ENCODE results near the gene DACT2.
"Not testable (repeated sequence)": the region's sequence is repeated elsewhere in the genome, so short reads cannot be mapped to it uniquely, and the experiment has no call there.

Gene DACT2

DNA sequence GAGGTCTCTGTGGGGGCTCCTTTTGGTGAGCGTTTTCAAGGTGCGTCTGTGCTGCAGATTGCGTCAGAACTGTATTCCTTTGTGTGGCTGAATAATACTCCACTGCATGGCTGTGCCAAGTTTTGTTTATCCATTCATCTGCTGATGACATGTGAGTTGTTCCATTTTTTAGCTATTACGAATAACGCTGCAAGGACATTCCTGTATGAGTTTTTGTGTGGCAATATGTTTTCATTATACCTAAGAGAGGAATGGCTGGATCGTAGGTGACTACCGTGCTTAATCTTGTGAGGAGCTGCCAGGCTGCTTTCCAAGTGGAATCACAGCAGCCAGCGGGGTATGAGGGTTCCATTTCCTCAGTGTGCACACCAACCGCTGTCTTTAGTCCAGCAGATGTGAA is 1.1 kb upstream of the DACT2 start:
- DNase-seq: no peak

DNA sequence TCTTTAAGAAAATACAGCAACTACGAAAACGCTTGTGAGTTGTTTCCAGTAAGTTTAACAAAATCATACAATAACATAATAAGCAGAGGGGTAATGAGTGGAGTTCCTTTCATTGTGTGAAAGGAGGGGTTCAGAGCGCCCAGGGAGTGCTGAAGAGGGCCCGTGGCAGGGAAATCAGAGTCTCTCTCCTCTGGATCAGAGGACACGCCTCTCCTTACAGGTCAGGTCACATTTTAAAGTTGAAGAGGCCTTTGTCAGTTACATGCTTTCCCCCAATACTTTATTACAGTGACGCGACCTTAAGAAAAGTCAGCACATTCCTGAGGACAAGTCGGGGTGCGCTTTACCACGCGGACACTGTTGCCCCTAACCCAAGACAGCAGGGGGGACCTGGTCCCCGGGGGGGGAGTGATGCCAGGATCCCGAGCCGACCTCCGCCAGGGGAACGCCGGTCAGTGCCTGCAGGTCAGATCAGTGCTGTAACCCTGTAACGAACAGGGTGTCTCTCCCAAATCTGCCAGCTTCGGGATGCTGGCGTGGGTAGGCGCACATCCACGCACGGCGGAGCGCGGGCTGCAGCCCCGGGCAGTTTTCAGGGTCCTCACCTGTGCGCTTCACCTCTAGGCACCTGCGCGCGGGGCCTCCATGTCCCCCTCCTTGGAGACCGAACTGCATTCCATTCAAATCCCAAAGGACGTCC is 848 bp downstream of the DACT2 start:
- DNase-seq: no peak

DNA sequence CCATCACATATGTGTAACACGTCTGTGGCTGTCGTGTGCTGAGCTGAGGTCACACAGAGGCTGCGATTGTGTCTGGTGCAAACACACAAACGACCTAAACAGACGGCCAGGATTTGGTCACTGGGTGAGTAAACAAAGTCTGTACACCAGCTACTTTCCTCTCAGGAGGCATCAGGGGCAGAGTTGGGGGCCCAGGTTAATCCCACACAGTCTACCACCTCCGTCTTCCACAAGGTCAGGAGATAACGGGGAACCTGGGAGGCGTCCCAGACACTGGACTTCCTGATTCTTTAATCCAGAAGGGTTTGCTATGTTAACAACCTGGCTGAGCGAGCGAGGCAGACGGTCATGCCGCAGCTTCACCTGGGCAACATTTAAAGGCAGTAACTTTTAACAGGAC is 1.5 kb downstream of the DACT2 start:
- DNase-seq: no peak

DNA sequence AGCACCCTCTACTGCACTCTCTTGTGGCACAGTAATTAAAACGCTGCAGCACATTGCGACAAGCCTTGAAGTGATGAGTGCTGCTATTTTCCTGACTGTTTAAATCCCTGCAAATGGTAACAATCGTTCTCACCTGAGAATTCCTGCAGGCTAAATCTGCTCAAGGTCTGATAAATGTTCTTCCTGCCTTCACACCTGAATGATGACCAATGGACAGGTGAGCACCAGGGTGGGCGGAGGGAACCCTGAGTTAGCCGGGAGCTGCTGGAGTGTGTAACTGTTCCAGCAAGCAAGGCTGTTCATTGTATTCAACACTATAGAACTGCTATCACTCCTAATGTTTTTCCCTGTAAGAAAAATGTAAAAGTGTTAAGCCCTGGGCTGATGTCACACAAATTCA is 4.0 kb downstream of the DACT2 start:
- DNase-seq: no peak

DNA sequence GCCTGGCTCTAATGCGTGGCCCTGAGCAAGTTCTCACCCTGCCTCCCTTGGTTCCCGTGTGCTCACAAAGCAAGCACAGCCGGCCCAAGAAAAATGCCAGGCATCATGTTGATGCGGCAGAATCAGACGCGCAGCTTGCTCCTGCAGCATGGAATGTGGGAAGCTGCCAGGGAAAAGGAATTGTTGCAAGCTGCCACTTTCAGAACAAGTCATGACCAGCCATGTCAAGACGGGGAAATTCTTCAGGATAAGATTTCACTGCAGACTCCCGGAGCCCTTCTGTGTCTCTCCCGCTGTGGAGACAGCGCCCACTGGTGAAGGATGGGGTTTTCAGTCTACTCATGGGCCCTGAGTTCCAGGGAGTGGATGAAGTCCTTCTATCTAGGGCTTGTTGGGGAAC is 4.6 kb downstream of the DACT2 start:
- DNase-seq: no peak

DNA sequence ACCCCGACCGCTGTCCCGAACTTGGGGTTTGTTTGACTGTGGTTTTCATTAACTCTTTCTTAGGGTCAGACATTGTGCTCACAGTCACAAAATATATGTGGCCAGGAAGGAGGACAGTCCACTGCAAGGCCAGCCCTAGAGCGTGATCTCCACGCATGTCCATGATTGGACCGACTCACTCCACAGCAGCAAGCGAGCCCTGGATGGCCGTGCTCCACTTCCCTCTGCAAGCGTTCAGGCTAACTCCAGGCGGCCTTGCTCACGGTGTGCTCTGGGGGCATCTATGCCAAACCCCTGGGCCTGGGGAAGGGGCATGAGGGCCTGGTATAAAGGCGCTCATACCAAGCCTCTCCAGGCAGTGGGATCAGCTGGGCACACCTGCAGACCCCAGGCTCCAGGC is 5.6 kb downstream of the DACT2 start:
- DNase-seq: no peak

DNA sequence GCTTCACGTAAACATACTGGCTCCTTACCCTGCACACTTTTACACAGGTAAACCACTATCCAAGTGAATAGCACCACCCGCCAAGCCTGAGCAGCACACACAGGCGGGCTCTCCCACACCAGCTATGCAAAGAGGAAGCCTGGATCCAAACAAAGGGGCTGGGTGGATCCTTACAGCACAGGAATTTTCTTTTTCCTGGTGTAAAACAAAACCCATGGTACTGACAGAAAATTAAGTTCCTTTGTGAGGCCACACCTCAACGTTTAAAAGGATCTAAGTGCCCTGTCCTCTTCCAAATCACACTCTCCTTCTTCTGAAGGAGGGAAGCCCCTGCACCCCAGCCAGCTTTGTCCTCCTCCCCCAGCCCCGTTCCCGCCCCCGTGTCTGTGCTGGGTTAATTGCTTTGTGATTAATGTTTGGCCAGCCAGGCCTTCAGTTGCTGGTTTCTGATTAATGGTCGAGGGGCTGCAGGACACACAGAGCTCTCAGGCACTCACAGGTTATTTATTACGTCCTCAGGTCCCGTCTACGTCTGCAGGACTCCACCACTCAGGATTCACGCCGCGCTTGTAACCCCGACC is 6.1 kb downstream of the DACT2 start:
- no peak for DNase-seq

DNA sequence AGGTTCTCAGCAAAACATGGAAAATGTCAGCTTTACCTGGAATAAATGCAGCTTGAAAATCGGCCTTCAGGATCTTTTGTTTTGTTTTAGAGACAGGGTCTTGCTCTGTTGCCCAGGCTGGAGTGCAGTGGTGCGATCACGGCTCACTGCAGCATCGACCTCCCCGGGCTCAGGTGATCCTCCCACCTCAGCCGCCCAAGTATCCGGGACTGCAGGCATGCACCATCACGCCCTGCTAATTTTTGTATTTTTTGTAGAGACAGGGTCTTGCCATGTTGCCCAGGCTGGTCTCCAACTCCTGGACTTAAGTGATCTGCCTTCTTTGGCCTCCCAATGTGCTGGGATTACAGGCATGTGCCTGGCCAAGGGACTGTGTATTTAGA is 7.5 kb downstream of the DACT2 start:
- DNase-seq: not testable (repeated sequence)

DNA sequence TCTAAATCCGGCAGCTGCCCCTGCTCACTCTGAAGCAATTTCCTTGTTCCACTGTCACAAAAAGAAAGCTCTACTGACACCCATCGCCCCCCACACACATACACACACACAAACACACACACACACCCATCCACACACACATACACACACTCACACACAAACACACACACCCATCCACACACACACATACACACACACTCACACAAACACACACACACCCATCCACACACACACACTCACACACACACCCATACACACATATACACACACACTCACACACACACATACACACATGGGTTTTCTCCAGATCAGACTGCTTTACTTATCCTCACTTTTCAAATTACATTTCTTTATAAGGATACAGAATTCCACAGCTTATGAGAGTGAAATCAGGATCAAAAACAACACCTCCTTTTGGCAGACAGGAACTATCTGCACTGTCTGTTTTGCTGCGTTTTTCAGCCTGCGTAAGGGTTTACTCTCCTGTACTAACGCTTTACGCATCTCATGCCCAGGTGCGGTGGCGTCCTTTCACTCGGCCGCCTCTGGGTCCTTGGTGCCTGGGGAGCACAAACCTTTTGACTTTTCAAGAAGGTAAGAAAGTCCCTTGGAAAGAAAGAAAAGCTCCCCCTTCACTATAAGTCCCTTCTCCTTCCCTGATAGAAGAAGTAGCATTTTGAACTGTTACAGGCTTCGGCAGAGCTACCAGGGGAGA is 8.0 kb downstream of the DACT2 start:
- no peak for DNase-seq

DNA sequence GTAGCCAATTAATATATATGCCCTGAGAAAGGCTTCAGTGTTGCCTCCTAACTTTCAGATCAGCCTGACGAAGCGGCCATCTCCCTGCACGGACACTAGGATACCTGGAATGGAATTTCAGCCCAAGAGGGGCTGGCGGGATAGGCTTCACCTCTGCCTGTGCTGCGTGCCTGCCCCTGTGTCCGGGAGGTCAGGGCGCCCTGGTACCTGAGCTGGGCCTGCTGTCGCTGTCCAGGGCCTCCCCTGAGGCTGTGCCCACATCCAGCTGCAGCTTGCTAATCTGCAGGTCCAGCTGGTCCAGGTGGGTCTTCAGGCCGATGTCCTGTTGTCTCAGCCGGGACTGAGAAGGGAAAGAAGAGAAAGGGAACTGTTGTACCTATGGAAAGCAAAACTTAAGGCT is 8.6 kb downstream of the DACT2 start:
- DNase-seq: no peak

DNA sequence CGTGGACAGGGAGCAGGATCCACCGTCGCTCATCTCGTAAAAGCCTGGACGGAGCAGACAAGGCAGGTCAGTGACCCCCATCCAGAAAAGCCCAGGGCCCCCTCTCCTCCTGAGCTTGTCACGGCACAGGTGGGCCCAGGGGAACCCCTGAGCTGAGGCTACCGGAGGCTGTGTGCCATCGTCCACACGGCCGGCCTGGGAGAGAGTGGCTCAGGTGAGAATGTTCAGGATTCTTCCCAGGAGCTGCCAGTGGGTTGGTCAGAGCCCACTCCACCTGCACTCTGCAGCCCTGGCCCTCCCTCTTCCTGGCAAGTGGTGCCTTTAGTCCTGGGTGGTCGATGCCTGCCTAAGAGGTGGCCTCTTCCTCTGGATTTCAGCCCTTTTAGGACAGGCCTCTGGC is 9.2 kb downstream of the DACT2 start:
- DNase-seq: no peak

DNA sequence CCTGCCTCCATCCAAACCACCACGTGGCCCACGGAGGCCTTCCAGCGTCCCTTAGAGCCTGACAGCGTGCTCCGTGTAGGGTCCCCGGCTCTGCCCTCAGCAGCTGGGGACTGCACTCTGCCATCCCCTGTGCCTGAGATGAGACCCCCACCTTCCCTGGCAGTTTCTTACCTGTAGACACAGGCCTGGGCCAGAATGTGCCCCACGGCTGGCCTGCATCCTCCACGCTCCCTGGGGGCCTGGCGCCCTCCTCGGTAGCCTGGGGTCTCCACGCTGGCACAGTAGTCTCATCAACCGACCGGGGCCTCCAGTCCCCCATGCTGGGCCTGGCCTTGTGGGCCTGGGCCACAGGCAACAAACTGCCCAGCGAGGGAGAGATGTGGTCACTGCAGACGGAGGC is 9.6 kb downstream of the DACT2 start:
- no peak for DNase-seq

DNA sequence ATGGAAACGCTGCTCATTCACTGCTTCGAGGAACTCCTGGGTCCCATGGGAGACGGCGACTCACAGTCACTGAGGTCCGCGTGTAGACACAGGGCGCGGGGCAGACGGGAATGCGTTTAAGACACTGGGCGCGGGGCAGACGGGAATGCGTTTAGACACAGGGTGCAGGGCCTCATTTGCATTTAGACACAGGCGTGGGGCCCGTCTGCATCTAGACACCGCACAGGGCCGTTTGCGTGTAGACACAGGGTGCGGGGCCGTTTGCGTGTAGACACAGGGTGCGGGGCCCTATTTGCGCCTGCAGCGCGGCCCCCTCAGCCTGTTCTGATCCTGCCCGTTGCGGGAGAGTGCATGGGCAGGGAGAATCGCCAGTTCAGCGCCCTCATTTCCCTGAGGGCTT is 10.4 kb downstream of the DACT2 start:
- DNase-seq: no peak

DNA sequence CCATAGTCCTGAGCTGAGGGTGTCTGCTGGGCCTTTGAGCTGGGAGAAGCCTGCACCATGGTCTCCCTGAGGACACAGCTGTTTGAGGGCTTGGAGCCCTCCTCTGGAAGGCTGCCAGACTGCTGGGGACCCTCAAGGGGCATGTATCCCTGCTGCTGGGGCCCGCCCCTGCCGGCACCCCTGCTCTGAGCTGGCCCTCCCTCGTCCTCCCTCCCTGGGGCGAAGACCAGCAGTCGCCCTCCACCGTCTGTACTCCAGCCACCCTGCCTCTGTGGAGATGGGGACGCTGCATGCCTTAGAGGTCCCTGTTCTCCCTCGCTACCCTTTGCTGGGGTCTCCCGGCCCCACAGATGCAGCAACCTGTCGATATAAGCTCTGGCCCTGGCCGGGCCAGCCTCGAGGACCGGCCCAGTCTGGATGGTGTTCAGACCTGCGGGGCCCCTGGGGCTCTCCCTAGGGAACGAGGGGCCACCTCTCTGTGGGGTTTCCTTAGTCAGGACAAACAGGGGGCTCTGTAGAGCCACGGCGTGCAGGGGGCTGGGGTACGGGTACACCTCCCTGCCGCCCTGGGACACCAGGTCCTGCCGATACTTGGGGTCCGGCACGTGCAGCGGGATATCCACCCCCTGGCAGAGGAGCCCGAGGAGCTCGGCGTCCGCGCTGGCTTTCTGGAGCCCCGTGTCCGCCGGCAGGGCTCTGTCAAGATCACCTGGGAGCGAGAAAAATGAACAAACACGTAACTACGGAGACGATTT is 11.0 kb downstream of the DACT2 start:
- DNase-seq: no peak

DNA sequence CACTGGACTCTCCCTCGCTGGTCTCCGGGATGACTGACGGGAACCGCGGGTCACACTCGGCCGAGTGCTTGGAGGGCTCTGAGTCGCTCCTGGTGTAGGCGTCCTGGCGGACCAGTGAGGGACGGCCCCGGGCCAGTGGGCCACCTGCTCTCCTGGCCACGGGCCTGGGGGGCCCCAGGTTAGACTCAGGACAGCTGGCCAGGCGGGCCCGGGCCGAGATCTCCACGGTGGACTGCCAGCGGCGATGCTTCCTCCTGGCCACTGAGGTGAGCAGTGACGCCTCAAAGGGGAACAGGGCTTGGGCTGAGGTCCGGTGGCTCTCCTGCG is 11.9 kb downstream of the DACT2 start:
- no peak for DNase-seq

DNA sequence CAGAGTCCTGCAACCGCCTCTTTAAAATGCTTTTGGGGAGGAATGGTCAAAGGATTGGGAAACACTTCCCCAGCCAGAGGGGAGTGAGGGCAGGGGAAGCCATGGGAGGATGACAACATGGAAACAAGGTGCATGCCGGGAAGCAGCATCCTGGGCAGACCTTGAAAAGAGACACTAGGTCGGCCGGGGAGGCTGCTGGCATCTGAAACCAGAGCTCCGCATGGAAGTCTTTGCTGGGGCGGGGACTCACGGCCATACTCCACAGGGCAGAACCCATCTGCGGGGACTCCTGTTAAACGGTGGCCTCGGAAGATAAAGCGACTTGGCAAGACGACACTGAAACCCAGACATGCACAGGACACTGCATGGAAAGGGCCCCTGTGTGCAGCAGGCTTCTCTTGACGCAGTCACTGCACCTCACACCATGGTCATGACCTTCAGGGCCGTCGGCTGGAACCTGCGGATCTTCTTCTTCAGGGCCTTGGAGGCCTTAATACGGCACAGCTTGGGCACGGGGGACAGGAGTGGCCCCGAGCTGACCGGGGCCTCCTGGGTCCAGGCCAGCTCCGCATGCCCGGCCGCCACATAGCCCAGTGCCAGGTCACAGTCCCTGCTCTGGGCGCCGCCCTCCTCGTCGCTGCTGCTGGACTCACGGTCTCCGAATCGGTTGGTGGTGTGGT is 12.4 kb downstream of the DACT2 start:
- DNase-seq: no peak

DNA sequence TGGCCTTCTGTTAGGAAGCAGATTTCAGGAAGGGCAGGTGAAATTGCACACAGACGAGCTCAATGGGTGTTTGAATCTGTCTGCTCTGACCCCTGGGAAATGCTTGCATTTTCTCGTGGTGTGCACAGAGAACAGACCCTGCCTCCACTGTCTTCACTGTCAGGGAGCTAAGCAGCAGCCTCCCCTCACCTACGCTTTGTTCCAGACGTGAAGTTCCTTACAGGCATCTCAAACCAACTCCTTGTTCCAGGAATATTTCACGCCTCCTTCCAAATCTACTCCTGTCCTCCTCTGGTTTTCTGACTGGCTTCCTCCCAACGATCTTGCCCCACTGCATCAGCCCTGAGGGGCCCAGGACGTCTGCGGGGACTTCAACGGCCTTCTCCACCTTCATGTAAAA is 13.7 kb downstream of the DACT2 start:
- DNase-seq: no peak

DNA sequence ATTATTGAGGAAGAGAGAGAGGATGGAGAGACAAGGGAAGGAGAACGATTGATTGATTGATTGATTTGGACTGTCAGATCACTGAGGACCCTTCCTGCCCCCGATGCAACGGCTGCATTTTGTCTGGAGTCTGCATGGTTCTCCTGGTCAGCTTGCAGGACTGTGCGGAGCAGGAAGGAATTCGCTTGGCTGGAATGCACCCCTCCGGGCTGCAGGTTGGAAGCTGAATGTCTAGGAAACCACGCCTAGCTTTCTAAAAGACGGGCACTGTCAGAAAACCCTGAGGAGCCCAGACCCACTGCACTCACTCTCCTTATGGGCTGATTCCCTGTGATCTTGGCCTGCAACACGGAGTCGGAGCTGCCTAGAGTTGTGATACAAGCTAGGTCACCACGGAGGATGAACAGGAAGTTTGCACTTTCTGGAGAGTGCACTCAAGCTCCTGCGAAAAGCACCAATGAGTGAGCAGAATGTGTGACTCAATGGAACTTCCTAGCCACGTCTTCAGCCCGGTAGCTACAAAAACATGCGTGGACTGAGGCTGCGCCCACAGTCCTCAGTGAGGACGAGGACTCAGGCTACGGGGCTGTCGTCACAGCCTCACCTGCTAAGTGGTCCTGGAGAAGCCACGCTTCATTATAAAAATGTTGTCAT is 14.4 kb downstream of the DACT2 start:
- DNase-seq: no peak

DNA sequence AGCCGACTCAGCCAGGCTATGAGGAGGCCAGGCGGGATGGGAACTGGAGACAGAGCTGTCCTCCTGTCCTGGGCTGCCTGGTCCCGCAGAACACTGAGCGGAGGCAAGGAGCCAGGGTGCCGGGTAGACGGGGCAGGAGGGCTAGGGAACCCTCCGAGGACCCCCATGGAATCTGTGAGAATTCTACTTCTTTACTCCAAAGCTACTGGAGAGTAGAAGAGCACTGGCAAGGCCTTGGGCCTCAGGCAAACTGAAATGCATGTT is 14.9 kb downstream of the DACT2 start:
- DNase-seq: no peak

DNA sequence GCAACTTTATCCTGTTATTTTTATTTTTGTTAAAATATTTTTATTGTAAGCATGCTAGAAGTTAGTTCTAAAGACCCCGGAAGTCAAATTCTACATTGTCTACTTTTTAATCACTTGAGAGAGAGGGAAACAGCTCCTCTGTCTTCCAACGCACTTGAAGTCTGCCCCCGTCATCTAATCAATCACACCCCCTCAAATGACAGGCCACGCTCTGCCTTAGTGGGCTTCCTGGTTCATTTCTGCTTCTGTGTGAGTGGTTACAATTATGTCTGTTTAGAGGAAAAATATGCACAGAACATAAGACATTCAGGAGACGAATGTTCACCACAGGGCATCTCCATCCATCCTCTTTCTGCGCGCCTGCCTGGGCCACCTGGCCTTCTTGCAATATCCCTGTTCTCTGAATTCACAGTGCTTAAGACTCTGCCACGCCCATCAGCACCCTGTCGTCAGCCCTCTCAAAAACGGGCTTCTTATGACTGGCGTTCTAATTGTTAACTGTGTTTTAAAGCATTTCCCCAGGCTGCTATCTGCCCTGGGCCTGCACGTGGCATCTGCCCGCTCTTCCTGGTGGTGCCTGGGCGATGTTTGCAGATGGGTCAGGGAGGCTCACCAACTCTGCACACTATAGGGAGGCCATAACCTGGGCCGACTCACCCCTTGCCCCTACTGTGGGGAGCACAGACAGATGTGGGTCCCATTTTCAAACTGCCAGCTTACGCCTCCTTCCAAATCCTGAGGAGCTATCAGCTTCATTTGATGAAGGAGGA is 15.4 kb downstream of the DACT2 start:
- DNase-seq: no peak

DNA sequence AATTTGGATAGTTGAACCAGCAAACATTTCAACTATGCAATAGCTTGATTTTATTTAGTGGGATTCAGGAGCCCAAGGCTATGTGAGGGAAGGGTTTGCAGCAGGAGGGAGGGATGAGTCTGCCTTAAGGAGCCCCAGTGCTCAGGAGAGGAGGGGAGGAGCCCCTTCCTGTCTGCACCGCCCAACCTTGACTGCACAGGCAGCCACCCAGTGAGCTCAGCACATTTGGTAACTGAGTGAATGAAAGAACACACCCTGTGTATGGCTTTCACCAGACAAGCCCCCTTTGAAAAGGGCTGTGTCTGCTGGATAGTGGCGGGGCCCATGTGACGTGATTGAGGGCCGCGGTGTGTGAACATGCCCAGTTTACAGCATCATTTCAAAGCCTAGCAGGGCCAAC is 17.0 kb downstream of the DACT2 start:
- DNase-seq: no peak

DNA sequence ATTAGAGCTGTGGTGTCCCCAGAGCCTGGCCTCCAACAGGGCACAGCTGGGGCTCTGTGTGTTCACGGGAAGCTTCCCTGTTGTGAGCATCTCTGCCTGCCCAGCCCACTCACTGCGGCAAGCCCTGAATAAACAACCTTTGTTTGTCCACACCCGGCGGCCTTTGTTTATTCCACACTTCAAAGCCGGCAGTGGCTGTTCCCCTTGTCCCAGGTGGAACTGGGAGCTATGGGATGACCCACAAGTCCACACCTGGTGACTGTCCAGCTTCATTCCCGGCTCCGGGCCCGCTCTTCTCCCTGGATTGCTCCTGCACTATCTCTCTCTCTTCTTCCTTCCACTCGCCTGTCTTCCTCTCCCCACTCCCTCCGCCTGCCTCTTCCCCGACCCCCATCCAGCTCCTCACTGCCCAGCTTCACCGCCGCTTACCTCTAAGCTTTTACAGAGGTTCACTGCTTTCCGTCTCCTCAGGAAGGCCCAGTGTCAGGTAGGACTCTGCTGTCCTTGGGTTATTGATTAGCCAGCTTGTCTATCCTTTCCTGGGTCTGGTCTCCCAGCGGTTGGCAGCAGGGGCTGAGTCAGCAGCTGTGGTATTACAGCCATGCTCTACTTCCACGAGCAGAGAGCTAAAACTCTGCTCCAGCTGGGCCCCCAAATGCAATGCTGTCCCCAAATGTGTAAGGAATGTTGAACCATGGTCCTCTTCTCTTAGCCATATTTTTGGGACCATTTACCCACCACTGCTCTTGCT is 17.8 kb downstream of the DACT2 start:
- DNase-seq: no peak

All from activated effector memory CD4-positive, alpha-beta T cell treated with anti-CD3 and anti-CD28 coated beads, Interleukin-2, amount 50 U/mL, for 16 hours (primary cell).